Lung (tissue), 12 donors: ENCODE results near the gene YAF2. TPM values are rescaled to one million over a fixed set of nuclear protein-coding genes. Genes with fewer than 3 reads are reported as not detected.

Experiments used
- ATAC-seq: fragments of 200-7000 bp; cut with Tn5 transposase; one replicate; pipeline ENCODE4 v1.9.1; 2020; ENCODE audit warnings: moderate number of reproducible peaks; ENCODE audit not compliant: insufficient read depth, low FRiP score
- DNase-seq, 3 donors: peaks; one replicate each; pipeline ENCODE4 v3.0.0-alpha.2; 2013 to 2017
- H3K27ac ChIP-seq, 2 donors: one replicate each; pipeline ENCODE4 v1.5.1; 2013; ENCODE audit warnings: mild to moderate bottlenecking in 2 of 2, moderate library complexity in 2 of 2, control low read depth in 1 of 2, inconsistent platforms in 1 of 2, low read depth in 1 of 2, low read length in 1 of 2
- H3K27me3 ChIP-seq, 3 donors: one replicate each; pipeline ENCODE4 v1.5.1; 2013; ENCODE audit warnings: low read length in 2 of 3; ENCODE audit not compliant: control insufficient read depth in 3 of 3, insufficient read depth in 3 of 3
- H3K36me3 ChIP-seq, 4 donors: one replicate each; pipeline ENCODE4 v1.5.1; 2013; ENCODE audit warnings: low read length in 4 of 4, mild to moderate bottlenecking in 1 of 4, moderate library complexity in 1 of 4; ENCODE audit not compliant: control insufficient read depth in 4 of 4, insufficient read depth in 4 of 4
- H3K4me1 ChIP-seq, 5 donors: one replicate each; pipeline ENCODE4 v1.5.1; 2013; ENCODE audit warnings: low read length in 5 of 5, mild to moderate bottlenecking in 2 of 5, moderate library complexity in 1 of 5; ENCODE audit not compliant: control insufficient read depth in 5 of 5, insufficient read depth in 5 of 5
- H3K4me3 ChIP-seq: one replicate; pipeline ENCODE4 v1.5.1; 2013; ENCODE audit warnings: mild to moderate bottlenecking, control low read depth, moderate library complexity
- H3K9ac ChIP-seq, 2 donors: one replicate each; pipeline ENCODE4 v1.5.1; 2013; ENCODE audit warnings: low read length in 2 of 2, control low read depth in 1 of 2; ENCODE audit not compliant: insufficient read depth in 1 of 2
- H3K9me3 ChIP-seq, 4 donors: one replicate each; pipeline ENCODE4 v1.5.1; 2013; ENCODE audit warnings: low read length in 3 of 4, mild to moderate bottlenecking in 1 of 4, moderate library complexity in 1 of 4; ENCODE audit not compliant: control insufficient read depth in 4 of 4, insufficient read depth in 3 of 4
- WGBS, 2 donors: extraction: QIAGEN DNeasy Blood & Tissue Kit; methylation state at CpG; one replicate each; pipeline ENCODE4 v1.1.7; 2013; 5-methylcytosine and 5-hydroxymethylcytosine counted together
- polyA plus RNA-seq, 2 donors: library from polyadenylated mRNA; stranded (reverse); fragments of 200-250 nt; gene quantifications; one replicate each; pipeline ENCODE4 v1.2.1, GENCODE V29; 2013
- total RNA-seq, 2 donors: library from RNA; depleted of rRNA in 1 of 2; stranded (reverse); fragments of >200 nt in 1 of 2; gene quantifications; one replicate each; pipeline ENCODE4 v1.2.1, GENCODE V29; 2014 to 2021
- TF ChIP-seq, protein P1 (sequence below): IDR thresholded peaks from 2 replicates; pipeline ENCODE4 v1.5.1; 2012; ENCODE audit warnings: mild to moderate bottlenecking; ENCODE audit errors: control extremely low read depth, extremely low read depth
- donor health status: control.
- donor health status: control.
- donor health status: Bipolar disorder and iron deficiency.
- donor health status: healthy.
- donor health status: DM: yes; HTN: yes; CAD: no.

The YAF2 gene
- total and polyA plus RNA-seq, 4 donors, result 9.4 to 27.9 (median 19.0) TPM

DNA sequence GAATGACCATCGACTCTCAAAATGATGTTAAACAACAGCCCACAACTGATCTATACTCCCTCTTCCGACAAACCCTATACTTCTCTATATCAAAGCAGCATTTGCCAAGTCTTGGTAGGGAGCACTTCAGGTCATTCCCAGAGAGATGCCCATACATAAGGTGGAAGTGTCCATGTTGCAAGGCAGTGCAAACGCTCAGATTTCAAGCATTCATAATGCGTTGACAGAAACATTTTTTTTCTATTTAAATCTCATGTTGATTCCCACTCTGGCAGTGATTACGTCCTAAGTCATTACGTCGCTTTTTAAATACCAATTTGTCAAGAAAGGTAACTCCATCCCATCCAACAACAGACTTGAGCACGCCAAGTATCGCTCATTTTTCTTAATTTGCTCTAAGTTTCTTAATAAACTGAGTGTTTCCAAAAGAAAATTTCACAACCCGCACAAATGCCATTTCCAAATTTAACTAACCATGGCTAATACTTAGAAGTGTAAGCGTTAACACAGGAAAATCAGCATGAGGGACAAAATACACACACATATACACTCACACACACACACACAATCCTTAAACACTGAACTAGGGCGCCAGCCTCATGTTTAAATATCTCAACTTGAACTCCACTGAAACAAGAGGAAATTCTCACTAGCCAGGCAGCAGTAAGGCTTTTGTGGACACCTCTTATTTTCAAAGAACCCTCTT is 94.4 kb downstream of the YAF2 start:
- ATAC-seq (no peak), DNase-seq (peak in 2 of 3 donors; percentile 57 to 60)
- Histone ChIP-seq H3K27me3 (no peaks in the 10 kb centered on the region), H3K9me3 (no peaks in the 10 kb centered on the region), H3K9ac (peak overlapping the region; percentile 64 to 83), H3K36me3 (no peaks in the 10 kb centered on the region), H3K4me1 (peaks cover 0 to 16% (median 5%) of the 10 kb centered on the region in 5 donors), H3K4me3 (peak overlapping the region; percentile 93), H3K27ac (peak overlapping the region; percentile 88 to 98)
- TF ChIP-seq, protein P1, sequence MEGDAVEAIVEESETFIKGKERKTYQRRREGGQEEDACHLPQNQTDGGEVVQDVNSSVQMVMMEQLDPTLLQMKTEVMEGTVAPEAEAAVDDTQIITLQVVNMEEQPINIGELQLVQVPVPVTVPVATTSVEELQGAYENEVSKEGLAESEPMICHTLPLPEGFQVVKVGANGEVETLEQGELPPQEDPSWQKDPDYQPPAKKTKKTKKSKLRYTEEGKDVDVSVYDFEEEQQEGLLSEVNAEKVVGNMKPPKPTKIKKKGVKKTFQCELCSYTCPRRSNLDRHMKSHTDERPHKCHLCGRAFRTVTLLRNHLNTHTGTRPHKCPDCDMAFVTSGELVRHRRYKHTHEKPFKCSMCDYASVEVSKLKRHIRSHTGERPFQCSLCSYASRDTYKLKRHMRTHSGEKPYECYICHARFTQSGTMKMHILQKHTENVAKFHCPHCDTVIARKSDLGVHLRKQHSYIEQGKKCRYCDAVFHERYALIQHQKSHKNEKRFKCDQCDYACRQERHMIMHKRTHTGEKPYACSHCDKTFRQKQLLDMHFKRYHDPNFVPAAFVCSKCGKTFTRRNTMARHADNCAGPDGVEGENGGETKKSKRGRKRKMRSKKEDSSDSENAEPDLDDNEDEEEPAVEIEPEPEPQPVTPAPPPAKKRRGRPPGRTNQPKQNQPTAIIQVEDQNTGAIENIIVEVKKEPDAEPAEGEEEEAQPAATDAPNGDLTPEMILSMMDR, result no peak
- 13 to 14% methylated on average over 12 of the region's 12 CpGs for WGBS, 2 donors

DNA sequence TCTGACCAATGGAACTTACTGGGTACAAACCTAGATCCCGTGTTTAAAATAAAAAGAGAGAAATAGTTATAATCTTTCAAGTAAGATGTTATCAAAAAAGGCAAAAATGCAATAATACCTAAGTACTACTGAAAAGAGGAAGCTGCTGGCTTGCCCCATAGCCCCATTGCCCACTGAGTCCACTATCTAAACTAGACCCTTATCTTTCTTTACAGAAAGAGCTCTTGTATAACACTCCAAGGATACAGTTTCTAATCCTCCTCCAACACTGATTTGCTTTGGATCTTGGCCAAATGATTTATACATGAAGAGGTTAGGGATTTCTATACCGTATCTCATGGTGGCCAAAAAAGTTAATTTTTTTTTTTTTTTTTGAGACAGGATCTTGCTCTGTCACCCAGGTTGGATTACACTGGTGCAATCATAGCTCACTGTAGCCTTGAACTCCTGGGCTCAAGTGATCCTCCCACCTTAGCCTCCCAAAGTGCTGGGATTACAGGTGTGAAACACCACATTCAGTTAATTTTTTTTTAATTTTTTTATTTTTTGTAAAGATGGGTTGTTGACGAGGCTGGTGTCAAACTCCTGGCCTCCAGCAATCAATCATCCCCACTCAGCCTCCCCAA is 96.0 kb downstream of the YAF2 start:
- Histone ChIP-seq H3K27ac (no peak overlapping the region), H3K9ac (no peak overlapping the region), H3K4me3 (no peak overlapping the region), H3K27me3 (no peaks in the 10 kb centered on the region), H3K9me3 (no peaks in the 10 kb centered on the region), H3K4me1 (peaks cover 0 to 16% (median 5%) of the 10 kb centered on the region in 5 donors), H3K36me3 (no peaks in the 10 kb centered on the region)
- WGBS, 2 donors, result 78 to 81% methylated on average over 3 of the region's 3 CpGs
- DNase-seq (no peak), ATAC-seq (no peak)
- TF ChIP-seq, protein P1, result no peak

DNA sequence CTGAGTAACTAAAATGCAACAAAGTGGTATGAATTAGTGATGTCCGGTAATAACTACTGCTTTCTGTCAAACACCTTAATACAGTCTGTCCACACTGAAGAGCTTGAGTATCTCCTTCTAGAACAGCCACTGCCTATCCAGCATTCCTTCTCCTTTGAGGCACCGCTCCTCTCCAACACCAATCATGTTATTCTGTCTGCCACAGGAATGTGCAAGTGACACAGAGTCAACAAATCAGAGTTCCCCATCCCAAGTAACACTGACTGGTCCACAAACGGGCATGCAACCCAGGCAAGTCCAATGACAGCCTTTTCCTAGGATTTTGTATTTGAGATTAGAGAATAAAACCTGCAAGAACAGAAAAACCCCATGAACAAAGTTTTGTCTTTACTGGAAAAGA is 97.1 kb downstream of the YAF2 start:
- Histone ChIP-seq H3K4me1 (peaks cover 0 to 16% (median 5%) of the 10 kb centered on the region in 5 donors), H3K4me3 (no peak overlapping the region), H3K9me3 (no peaks in the 10 kb centered on the region), H3K27ac (no peak overlapping the region), H3K36me3 (no peaks in the 10 kb centered on the region), H3K9ac (peak overlapping the region in 1 of 2 donors; percentile 28), H3K27me3 (no peaks in the 10 kb centered on the region)
- ATAC-seq, result peak; percentile 21
- 49 to 75% methylated on average over 3 of the region's 3 CpGs for WGBS, 2 donors
- DNase-seq, result peak in 1 of 3 donors; percentile 23
- TF ChIP-seq, protein P1, result no peak
